GM10847 (cell line): Measurements from ENCODE around the gene KLHL24.

ENCODE experiments used
- POLR2A ChIP-seq: IDR thresholded peaks from 2 replicates; pipeline ENCODE4 v1.6.1; 2011; ENCODE audit not compliant: insufficient read length; ENCODE audit errors: extremely low read depth

KLHL24 gene

DNA sequence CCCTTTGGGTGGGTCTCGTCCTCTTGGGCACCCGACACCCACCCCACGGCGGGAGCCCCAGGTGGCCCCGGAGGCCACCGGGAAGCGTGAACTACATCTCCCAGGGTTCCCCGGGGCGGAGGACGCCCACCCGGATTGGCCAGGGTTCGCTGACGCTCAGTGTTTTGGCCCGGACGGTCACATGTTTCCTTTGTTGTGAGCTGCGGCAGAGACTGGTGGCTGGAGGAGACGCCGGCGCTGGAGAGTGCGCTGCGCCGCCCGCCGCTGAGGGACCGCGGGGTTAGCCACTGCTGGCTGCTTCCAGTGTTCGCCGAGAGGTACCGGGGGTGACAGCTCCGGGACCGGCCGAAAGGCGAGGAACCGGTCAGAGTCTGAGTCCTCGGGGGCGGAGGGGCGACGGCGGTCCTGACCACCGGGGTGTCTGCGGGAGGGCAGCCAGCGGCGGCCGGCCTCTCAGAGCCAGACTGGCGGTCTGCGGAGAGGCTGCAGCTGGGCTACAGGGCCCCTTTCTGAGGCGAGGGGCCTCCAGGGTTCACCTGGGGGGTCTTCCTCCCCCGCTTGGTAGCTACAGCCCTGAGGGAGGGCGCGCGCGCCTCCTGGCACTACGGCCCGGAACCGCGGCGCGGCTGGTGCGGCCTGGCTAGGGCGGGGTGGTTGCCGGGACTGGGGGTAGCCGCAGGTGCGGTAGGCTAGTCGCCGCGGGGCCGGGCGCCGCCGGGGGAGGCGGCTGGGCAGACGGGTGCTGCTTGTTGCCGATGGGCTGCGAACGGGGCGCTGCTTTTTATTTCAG is at the start of gene KLHL24:
KLHL24 (plus strand) TSS at position 193 of the 790 bp plus-strand sequence. CDS start 14,734 bp downstream, outside the sequence.
- no peak for TF ChIP-seq POLR2A

GRCh38 chr3:183586477-183586876 is 48.9 kb upstream of the KLHL24 start:
- no peak for TF ChIP-seq POLR2A

GRCh38 chr3:183587336-183587735 is 48.1 kb upstream of the KLHL24 start:
- TF ChIP-seq POLR2A = no peak

DNA sequence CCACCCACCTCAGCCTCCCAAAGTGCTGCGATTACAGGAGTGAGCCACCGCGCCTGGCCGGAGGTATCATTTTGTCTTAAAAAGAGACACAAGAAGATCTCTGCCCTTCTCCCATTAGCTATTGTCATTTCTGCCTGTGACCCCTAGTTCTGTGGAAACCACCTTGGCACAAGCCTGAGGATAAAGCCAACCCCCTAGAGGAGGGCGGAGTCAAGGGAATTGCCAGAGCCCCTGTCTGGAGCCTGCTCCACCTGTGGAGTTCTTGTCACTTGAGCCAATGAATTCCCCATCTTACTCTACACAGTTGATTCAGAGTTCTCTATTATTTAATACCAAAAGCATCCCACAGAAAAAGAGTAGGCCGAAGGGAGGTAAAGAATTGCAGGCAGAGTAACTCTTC is 45.0 kb upstream of the KLHL24 start:
- TF ChIP-seq POLR2A = no peak

DNA sequence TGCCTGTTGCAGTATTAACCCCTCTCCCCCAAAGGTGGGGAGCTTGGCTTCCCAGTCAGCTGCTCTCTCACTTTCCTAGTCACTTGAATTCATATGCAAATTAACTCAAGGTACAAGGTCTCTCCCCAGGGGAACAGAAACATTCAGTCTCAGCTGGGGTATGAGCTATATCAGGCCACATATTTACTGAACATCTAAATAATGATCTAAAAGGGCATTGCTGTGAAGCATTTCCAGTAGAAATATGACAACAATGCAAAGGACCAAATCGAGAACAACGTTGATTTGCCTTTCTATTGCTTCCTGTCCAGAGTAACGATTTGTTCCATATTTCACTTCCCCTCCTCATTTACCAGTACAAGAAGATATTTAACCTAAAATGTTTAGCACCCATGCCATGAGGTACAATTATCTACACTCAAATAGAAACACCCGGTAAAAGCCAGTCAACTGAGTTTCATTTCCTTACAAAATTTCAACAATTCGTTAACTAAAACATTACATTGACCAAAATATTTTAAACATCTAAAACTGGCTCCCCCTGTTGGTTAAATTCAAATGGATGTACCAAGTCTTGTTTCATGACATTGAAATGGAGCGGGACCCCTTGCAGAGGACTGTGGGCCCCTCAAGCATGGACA is 43.4 kb upstream of the KLHL24 start:
- no peak for TF ChIP-seq POLR2A

- TF ChIP-seq POLR2A = no peak
Measured at GRCh38 chr3:183592821-183593220, 42.6 kb upstream of the KLHL24 start.

GRCh38 chr3:183594636-183595035 is 40.8 kb upstream of the KLHL24 start:
- TF ChIP-seq POLR2A = no peak

- no peak for TF ChIP-seq POLR2A
Measured at GRCh38 chr3:183597959-183598358, 37.5 kb upstream of the KLHL24 start.

- TF ChIP-seq POLR2A = no peak
Measured at GRCh38 chr3:183613366-183614285, 21.8 kb upstream of the KLHL24 start.

- TF ChIP-seq POLR2A = no peak
Measured at GRCh38 chr3:183618542-183618941, 16.9 kb upstream of the KLHL24 start.

GRCh38 chr3:183619010-183619409 is 16.4 kb upstream of the KLHL24 start:
- TF ChIP-seq POLR2A = no peak

GRCh38 chr3:183619624-183620251 is 15.7 kb upstream of the KLHL24 start:
- TF ChIP-seq POLR2A = no peak

GRCh38 chr3:183620252-183620628 is 15.2 kb upstream of the KLHL24 start:
- no peak for TF ChIP-seq POLR2A

DNA sequence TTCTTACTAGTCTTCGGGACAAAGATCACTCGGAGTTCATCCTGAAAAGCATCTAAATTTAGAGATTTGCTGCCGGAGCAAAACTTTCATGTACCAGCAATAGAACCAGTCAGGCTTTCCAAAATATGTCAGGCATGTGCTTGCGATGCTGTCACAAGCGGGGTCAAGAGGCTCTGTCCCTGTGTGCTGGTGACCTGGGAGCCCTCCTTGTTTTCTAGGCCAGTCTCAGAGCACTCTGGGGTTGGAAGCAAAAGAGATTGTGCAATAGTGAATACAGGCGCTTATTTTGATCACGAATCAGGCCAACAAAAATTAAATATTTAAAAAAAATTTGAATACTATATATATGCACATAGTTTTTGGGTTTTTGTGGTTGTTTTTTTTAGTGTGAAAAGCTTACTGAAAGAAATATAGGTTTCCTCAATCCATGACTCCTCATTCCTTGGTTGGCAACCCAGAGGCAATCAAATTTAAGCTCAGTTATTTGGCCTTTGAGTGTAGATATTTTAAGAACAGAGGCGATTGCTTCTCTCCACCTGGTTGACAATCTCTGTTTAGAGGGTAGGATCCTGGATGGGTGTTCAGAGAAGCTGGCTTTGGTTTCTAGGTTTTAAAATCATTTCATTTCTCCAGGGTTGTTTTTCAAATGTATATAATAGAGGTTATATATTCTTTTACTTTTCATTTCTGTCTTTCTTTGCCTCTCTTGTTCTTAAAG is 8.4 kb upstream of the KLHL24 start:
- no peak for TF ChIP-seq POLR2A
